Activated T-cell treated with anti-CD3 and anti-CD28 coated beads, Interleukin-2, amount 50 U/mL, for 24 hours (primary cell): ENCODE results near the gene BCL2L15.
"Not testable (repeated sequence)": the region's sequence is repeated elsewhere in the genome, so short reads cannot be mapped to it uniquely, and the experiment has no call there.

Experiments used
- DNase-seq: peaks from one replicate; pipeline ENCODE4 v3.0.0-alpha.2; 2020
- H3K27ac Mint-ChIP-seq: 2 replicates; pipeline ENCODE4 v1.8.0; 2020; ENCODE audit warnings: mild to moderate bottlenecking, mixed read lengths
- H3K27me3 Mint-ChIP-seq: 2 replicates; pipeline ENCODE4 v1.8.0; 2020; ENCODE audit warnings: mixed read lengths
- H3K36me3 Mint-ChIP-seq: 2 replicates; pipeline ENCODE4 v1.8.0; 2020; ENCODE audit warnings: low read depth, mixed read lengths
- H3K4me1 Mint-ChIP-seq: 2 replicates; pipeline ENCODE4 v1.8.0; 2020; ENCODE audit warnings: low read depth, mixed read lengths
- H3K4me3 Mint-ChIP-seq: 2 replicates; pipeline ENCODE4 v1.8.0; 2020; ENCODE audit warnings: mild to moderate bottlenecking, moderate library complexity, mixed read lengths
- H3K9me3 Mint-ChIP-seq: 2 replicates; pipeline ENCODE4 v1.8.0; 2020; ENCODE audit warnings: mixed read lengths

Gene BCL2L15

DNA sequence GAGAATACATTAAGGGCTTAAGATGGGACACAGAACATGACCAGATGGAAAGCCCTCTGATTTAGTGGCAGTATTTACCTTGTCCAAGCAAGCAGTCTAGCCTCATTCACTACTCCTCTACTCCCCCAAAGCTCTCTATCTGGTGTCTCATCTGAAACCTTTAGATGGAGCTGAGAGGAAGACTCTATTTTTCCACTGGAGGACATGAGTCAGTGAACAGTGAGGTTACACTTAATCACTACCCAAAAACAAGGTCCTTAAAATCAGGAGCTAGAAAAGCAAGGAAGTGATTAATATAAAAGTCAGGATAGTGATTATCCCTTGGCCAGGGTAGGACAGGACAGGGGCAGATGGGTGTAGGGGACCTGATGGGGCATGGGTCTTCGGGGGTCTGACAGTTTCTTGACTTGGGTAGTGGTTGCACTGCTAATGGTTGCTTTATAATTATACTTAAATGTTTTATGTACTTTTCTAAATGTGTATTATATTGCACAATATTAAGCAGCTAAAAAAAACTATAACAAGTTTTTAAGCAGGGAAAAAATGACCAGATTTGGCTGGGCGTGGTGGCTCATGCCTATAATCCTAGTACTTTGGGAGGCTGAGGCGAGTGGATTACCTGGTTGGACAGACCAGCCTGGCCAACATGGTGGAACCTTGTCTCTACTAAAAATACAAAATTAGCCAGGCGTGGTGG is 18.8 kb downstream of the BCL2L15 start:
- Mint-ChIP-seq H3K4me3 (peak overlapping the region; percentile 82), H3K4me1 (peaks cover 66% of the 10 kb centered on the region), H3K27ac (peak overlapping the region; percentile 96), H3K9me3 (no peaks in the 10 kb centered on the region), H3K27me3 (no peaks in the 10 kb centered on the region), H3K36me3 (peaks cover 67% of the 10 kb centered on the region)
- DNase-seq: peak; percentile 52

- DNase-seq: no peak
- H3K9me3 Mint-ChIP-seq: no peaks in the 10 kb centered on the region
- peaks cover 81% of the 10 kb centered on the region for H3K36me3 Mint-ChIP-seq
- peak overlapping the region; percentile 23 for H3K27ac Mint-ChIP-seq
- peaks cover 50% of the 10 kb centered on the region for H3K4me1 Mint-ChIP-seq
- H3K4me3 Mint-ChIP-seq: no peak overlapping the region
- H3K27me3 Mint-ChIP-seq: no peaks in the 10 kb centered on the region
Observed at GRCh38 chr1:113861641-113862040, 25.7 kb downstream of the BCL2L15 start.

- H3K27ac Mint-ChIP-seq: peak overlapping the region; percentile 82
- DNase-seq: no peak
- peaks cover 84% of the 10 kb centered on the region for H3K36me3 Mint-ChIP-seq
- H3K27me3 Mint-ChIP-seq: no peaks in the 10 kb centered on the region
- no peaks in the 10 kb centered on the region for H3K9me3 Mint-ChIP-seq
- peaks cover 49% of the 10 kb centered on the region for H3K4me1 Mint-ChIP-seq
- no peak overlapping the region for H3K4me3 Mint-ChIP-seq
Observed at GRCh38 chr1:113860891-113861290, 26.5 kb downstream of the BCL2L15 start.

GRCh38 chr1:113859478-113860175 is 27.8 kb downstream of the BCL2L15 start:
- peak overlapping the region; percentile 32 for H3K4me3 Mint-ChIP-seq
- peaks cover 43% of the 10 kb centered on the region for H3K4me1 Mint-ChIP-seq
- H3K36me3 Mint-ChIP-seq: peaks cover 84% of the 10 kb centered on the region
- H3K27ac Mint-ChIP-seq: peak overlapping the region; percentile 82
- H3K27me3 Mint-ChIP-seq: no peaks in the 10 kb centered on the region
- DNase-seq: no peak
- H3K9me3 Mint-ChIP-seq: no peaks in the 10 kb centered on the region

- no peak for DNase-seq
- Mint-ChIP-seq H3K27ac (peak overlapping the region; percentile 13), H3K27me3 (no peaks in the 10 kb centered on the region), H3K4me1 (peaks cover 49% of the 10 kb centered on the region), H3K9me3 (no peaks in the 10 kb centered on the region), H3K4me3 (no peak overlapping the region), H3K36me3 (peaks cover 84% of the 10 kb centered on the region)
Observed at GRCh38 chr1:113858982-113859381, 28.4 kb downstream of the BCL2L15 start.

DNA sequence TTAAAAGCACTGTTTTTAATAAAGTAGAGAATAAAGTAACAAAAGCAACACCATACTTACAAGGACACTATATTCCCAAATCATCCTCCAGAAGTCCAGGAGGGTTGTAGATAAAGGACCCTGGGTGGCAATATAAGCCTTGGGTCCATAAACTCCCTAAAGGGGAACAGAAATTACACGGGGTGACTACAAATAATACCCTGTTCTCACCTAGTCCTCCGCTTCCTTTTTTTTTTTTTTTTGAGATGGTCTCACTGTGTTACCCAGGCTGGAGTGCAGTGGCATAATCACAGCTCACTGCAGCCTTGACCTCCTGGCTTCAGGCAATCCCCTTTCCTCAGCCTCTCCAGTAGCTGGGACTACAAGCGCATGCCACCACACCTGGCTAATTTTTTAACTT is 29.0 kb downstream of the BCL2L15 start:
- peaks cover 83% of the 10 kb centered on the region for H3K36me3 Mint-ChIP-seq

DNA sequence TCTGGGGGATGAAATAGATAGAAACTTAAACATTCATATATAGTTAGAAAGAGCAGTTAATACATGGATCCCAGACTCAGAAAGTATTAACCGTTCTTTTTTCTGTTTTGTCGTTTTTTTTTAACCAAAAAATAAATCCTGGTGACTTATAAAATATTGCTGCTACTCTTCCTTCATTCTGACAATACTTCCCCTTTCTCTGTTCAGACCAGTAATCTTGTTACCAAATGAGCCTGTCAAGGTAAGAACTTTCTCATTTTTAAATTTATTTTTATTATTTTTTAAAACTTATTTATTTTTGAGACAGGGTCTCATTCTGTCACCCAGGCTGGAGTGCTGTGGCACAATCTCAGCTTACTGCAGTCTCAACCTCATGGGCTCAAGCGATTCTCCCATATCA is 29.6 kb downstream of the BCL2L15 start:
- peak overlapping the region; percentile 55 for H3K27ac Mint-ChIP-seq
- H3K4me1 Mint-ChIP-seq: peaks cover 41% of the 10 kb centered on the region
- H3K36me3 Mint-ChIP-seq: peaks cover 80% of the 10 kb centered on the region
- H3K4me3 Mint-ChIP-seq: no peak overlapping the region
- H3K27me3 Mint-ChIP-seq: no peaks in the 10 kb centered on the region
- no peaks in the 10 kb centered on the region for H3K9me3 Mint-ChIP-seq
- no peak for DNase-seq

More for the DNA sequence above, 29.0 kb downstream of the BCL2L15 start:
- Mint-ChIP-seq H3K4me1 (peaks cover 46% of the 10 kb centered on the region), H3K27ac (peak overlapping the region; percentile 22), H3K4me3 (no peak overlapping the region), H3K9me3 (no peaks in the 10 kb centered on the region), H3K27me3 (no peaks in the 10 kb centered on the region)
- DNase-seq: no peak

DNA sequence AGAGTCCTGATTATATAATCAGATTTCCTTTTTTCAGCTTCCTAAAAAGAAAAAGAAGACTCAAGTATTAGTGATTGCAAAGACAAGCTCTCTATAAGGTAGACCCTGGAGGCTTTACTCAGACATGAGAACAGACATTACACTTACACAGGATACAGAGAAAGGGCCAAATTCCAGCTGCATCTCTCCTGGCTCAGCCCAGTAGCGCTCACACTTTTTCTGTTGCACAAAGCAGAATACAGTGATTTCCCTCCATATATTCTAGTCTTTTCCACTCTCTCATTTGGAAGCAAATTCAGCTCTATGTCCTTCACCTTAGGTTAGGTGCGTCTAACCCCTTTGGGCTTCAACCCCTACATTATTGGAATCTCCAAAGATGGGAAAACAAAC is 31.0 kb downstream of the BCL2L15 start:
- no peak overlapping the region for H3K4me3 Mint-ChIP-seq
- H3K27ac Mint-ChIP-seq: no peak overlapping the region
- no peaks in the 10 kb centered on the region for H3K9me3 Mint-ChIP-seq
- no peaks in the 10 kb centered on the region for H3K27me3 Mint-ChIP-seq
- DNase-seq: no peak
- peaks cover 83% of the 10 kb centered on the region for H3K36me3 Mint-ChIP-seq
- peaks cover 38% of the 10 kb centered on the region for H3K4me1 Mint-ChIP-seq

- no peak for DNase-seq
- Mint-ChIP-seq H3K27ac (peak overlapping the region; percentile 31), H3K4me1 (peaks cover 35% of the 10 kb centered on the region), H3K4me3 (no peak overlapping the region), H3K27me3 (no peaks in the 10 kb centered on the region), H3K36me3 (peaks cover 86% of the 10 kb centered on the region), H3K9me3 (no peaks in the 10 kb centered on the region)
Observed at GRCh38 chr1:113855630-113856400, 31.6 kb downstream of the BCL2L15 start.

DNA sequence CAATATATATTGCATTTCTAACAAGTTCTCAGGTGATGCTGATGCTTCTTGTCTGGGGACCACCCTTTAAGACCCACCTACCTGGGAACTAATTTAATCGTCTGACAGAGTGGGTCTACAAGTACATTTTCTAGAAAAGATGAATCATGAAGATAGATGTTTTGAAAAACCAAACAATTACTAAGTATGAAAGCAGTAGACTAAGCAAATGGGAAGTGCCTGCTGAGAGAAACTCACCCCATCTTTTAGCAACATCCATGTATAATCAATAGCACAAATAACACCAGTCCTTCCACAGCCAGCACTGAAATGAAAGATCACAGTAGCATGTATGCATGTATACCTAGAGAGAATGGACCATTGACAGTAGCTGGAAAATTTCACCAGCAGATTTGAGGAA is 33.1 kb downstream of the BCL2L15 start:
- H3K9me3 Mint-ChIP-seq: no peaks in the 10 kb centered on the region
- H3K4me1 Mint-ChIP-seq: peaks cover 31% of the 10 kb centered on the region
- no peak overlapping the region for H3K4me3 Mint-ChIP-seq
- H3K27me3 Mint-ChIP-seq: no peaks in the 10 kb centered on the region
- peak overlapping the region; percentile 86 for H3K27ac Mint-ChIP-seq
- peaks cover 85% of the 10 kb centered on the region for H3K36me3 Mint-ChIP-seq
- no peak for DNase-seq

- not testable (repeated sequence) for H3K9me3 Mint-ChIP-seq
Observed at GRCh38 chr1:113852694-113853093, 34.7 kb downstream of the BCL2L15 start.

GRCh38 chr1:113850127-113850796 is 37.1 kb downstream of the BCL2L15 start:
- no peaks in the 10 kb centered on the region for H3K27me3 Mint-ChIP-seq
- no peak overlapping the region for H3K4me3 Mint-ChIP-seq
- no peak for DNase-seq
- H3K4me1 Mint-ChIP-seq: peaks cover 27% of the 10 kb centered on the region
- peaks cover 88% of the 10 kb centered on the region for H3K36me3 Mint-ChIP-seq
- peak overlapping the region; percentile 88 for H3K27ac Mint-ChIP-seq
- no peaks in the 10 kb centered on the region for H3K9me3 Mint-ChIP-seq

More at GRCh38 chr1:113852694-113853093, 34.7 kb downstream of the BCL2L15 start:
- Mint-ChIP-seq H3K4me1 (peaks cover 27% of the 10 kb centered on the region), H3K27ac (peak overlapping the region; percentile 61), H3K36me3 (peaks cover 88% of the 10 kb centered on the region)
- not testable (repeated sequence) for DNase-seq, H3K4me3 Mint-ChIP-seq, H3K27me3 Mint-ChIP-seq

- peaks cover 84% of the 10 kb centered on the region for H3K36me3 Mint-ChIP-seq
- no peaks in the 10 kb centered on the region for H3K9me3 Mint-ChIP-seq
- no peak for DNase-seq
- H3K4me3 Mint-ChIP-seq: no peak overlapping the region
- no peaks in the 10 kb centered on the region for H3K27me3 Mint-ChIP-seq
- peaks cover 19% of the 10 kb centered on the region for H3K4me1 Mint-ChIP-seq
- peak overlapping the region; percentile 4 for H3K27ac Mint-ChIP-seq
Observed at GRCh38 chr1:113849072-113849471, 38.3 kb downstream of the BCL2L15 start.

DNA sequence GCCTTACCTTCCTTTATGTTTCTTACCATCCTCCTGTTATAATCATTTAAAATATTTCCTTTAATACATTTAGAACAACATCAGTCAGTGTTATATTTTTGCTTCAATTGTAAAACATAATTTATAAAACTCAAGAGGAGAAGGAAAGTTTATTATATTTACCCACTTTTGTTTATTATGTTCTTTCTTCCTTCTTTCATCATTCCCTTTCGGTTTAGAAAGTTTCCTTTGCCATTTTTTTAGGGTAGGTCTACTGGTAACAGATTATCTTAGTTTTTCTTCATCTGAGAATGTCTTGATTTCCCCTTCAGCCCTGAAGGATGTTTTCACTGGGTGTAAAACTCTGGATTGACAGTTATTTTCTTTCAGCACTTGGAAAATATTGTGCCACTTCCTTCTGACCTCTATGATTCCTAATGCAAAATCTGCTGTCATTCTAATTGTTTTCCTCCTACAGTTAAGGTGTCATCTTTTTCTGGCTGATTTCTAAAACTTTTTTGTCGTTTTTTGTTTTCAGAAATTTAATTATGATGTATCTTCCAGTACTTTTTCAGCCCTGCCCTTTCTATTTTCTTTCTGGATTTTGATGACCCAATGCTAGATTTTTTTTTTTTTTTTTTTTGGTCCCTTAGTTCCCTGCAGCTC is 40.9 kb downstream of the BCL2L15 start:
- no peak overlapping the region for H3K4me3 Mint-ChIP-seq
- H3K36me3 Mint-ChIP-seq: peaks cover 85% of the 10 kb centered on the region
- no peaks in the 10 kb centered on the region for H3K27me3 Mint-ChIP-seq
- no peaks in the 10 kb centered on the region for H3K9me3 Mint-ChIP-seq
- peaks cover 12% of the 10 kb centered on the region for H3K4me1 Mint-ChIP-seq
- DNase-seq: no peak
- H3K27ac Mint-ChIP-seq: peak overlapping the region; percentile 55
